Natural killer cell treated with Interleukin-12 subunit alpha and Interleukin-12 subunit beta and Interleukin-15 and Interleukin-18, amount 100 ng/mL, for 72 hours (primary cell): ENCODE results near the gene DPYD. TPM values are rescaled to one million over a fixed set of nuclear protein-coding genes. Genes with fewer than 3 reads are reported as not detected.

Experiments used
- ATAC-seq, 2 donors: fragments of 150-1000 bp; cut with Tn5 transposase in 1 of 2; sonication (Bioruptor Pico), chemical (Tn5 transposase) in 1 of 2; 2 replicates each; pipeline ENCODE4 v1.10.0; 2021
- DNase-seq: peaks from one replicate; pipeline ENCODE4 v3.0.0; 2022; ENCODE audit warnings: low spot score
- H3K27ac Mint-ChIP-seq, 2 donors: 1 replicate in 1 of 2; 2 replicates in 1 of 2; pipeline ENCODE4 v1.8.0; 2022; ENCODE audit warnings: mixed read lengths in 2 of 2, mild to moderate bottlenecking in 1 of 2, moderate library complexity in 1 of 2
- H3K27me3 Mint-ChIP-seq, 2 donors: 1 replicate in 1 of 2; 2 replicates in 1 of 2; pipeline ENCODE4 v1.8.0; 2022; ENCODE audit warnings: mixed read lengths in 2 of 2
- H3K36me3 Mint-ChIP-seq: one replicate; pipeline ENCODE4 v1.8.0; 2022; ENCODE audit warnings: mixed read lengths
- H3K4me1 Mint-ChIP-seq, 2 donors: 1 replicate in 1 of 2; 2 replicates in 1 of 2; pipeline ENCODE4 v1.8.0; 2022; ENCODE audit warnings: low read depth in 2 of 2, mixed read lengths in 2 of 2, mild to moderate bottlenecking in 1 of 2
- H3K4me3 Mint-ChIP-seq: one replicate; pipeline ENCODE4 v1.8.0; 2022; ENCODE audit warnings: mixed read lengths
- H3K9me3 Mint-ChIP-seq: 2 replicates; pipeline ENCODE4 v1.8.0; 2022; ENCODE audit warnings: mixed read lengths
- total RNA-seq, 2 donors: library from RNA; stranded (reverse); gene quantifications; one replicate each; pipeline ENCODE4 v1.2.3, GENCODE V29; 2022

DPYD gene
- total RNA-seq, 2 donors from 2014 or later, result 33.9 to 34.8 TPM

- H3K9me3 Mint-ChIP-seq, result peaks cover 2% of the 10 kb centered on the region
- no peak overlapping the region for H3K27ac Mint-ChIP-seq
- no peaks in the 10 kb centered on the region for H3K4me1 Mint-ChIP-seq
- H3K27me3 Mint-ChIP-seq, result no peaks in the 10 kb centered on the region
- ATAC-seq, result no peak
- no peaks in the 10 kb centered on the region for H3K36me3 Mint-ChIP-seq
- DNase-seq, result no peak
- no peak overlapping the region for H3K4me3 Mint-ChIP-seq
These were observed 469.6 kb downstream of the DPYD start for GRCh38 chr1:97451046-97451826.

- H3K9me3 Mint-ChIP-seq, result no peaks in the 10 kb centered on the region
- no peaks in the 10 kb centered on the region for H3K27me3 Mint-ChIP-seq
- DNase-seq (no peak), ATAC-seq (no peak)
- H3K36me3 Mint-ChIP-seq, result no peaks in the 10 kb centered on the region
- H3K4me3 Mint-ChIP-seq, result no peak overlapping the region
- peaks cover 0 to 3% of the 10 kb centered on the region in 2 donors for H3K4me1 Mint-ChIP-seq
- no peak overlapping the region for H3K27ac Mint-ChIP-seq
These were observed 478.9 kb downstream of the DPYD start for GRCh38 chr1:97441966-97442365.

GRCh38 chr1:97433824-97434177 lies 487.0 kb downstream of the DPYD start:
- Mint-ChIP-seq H3K4me1 (no peaks in the 10 kb centered on the region), H3K36me3 (no peaks in the 10 kb centered on the region), H3K4me3 (no peak overlapping the region), H3K27me3 (no peaks in the 10 kb centered on the region), H3K9me3 (no peaks in the 10 kb centered on the region), H3K27ac (no peak overlapping the region)
- no peak for DNase-seq
- ATAC-seq, result no peak

- Mint-ChIP-seq H3K36me3 (no peaks in the 10 kb centered on the region), H3K27me3 (no peaks in the 10 kb centered on the region), H3K9me3 (no peaks in the 10 kb centered on the region), H3K27ac (no peak overlapping the region), H3K4me3 (no peak overlapping the region), H3K4me1 (no peaks in the 10 kb centered on the region)
- DNase-seq (no peak), ATAC-seq (no peak)
These were observed 487.6 kb downstream of the DPYD start for GRCh38 chr1:97433094-97433823.

GRCh38 chr1:97427371-97427770 lies 493.5 kb downstream of the DPYD start:
- Mint-ChIP-seq H3K9me3 (no peaks in the 10 kb centered on the region), H3K4me1 (peaks cover 3 to 6% of the 10 kb centered on the region in 2 donors), H3K27ac (no peak overlapping the region), H3K36me3 (no peaks in the 10 kb centered on the region), H3K4me3 (no peak overlapping the region), H3K27me3 (no peaks in the 10 kb centered on the region)
- no peak for DNase-seq
- no peak for ATAC-seq

- DNase-seq (no peak), ATAC-seq (no peak)
- peaks cover 6 to 7% of the 10 kb centered on the region in 2 donors for H3K4me1 Mint-ChIP-seq
- no peaks in the 10 kb centered on the region for H3K36me3 Mint-ChIP-seq
- H3K27me3 Mint-ChIP-seq, result no peaks in the 10 kb centered on the region
- no peak overlapping the region for H3K4me3 Mint-ChIP-seq
- no peaks in the 10 kb centered on the region for H3K9me3 Mint-ChIP-seq
- H3K27ac Mint-ChIP-seq, result no peak overlapping the region
These were observed 496.6 kb downstream of the DPYD start for GRCh38 chr1:97424209-97424608.

GRCh38 chr1:97423403-97423802 lies 497.4 kb downstream of the DPYD start:
- Mint-ChIP-seq H3K4me1 (peaks cover 6 to 7% of the 10 kb centered on the region in 2 donors), H3K9me3 (no peaks in the 10 kb centered on the region), H3K27me3 (no peaks in the 10 kb centered on the region), H3K36me3 (no peaks in the 10 kb centered on the region), H3K27ac (no peak overlapping the region), H3K4me3 (no peak overlapping the region)
- DNase-seq (no peak), ATAC-seq (no peak)

GRCh38 chr1:97417661-97418060 lies 503.2 kb downstream of the DPYD start:
- Mint-ChIP-seq H3K27ac (no peak overlapping the region), H3K9me3 (no peaks in the 10 kb centered on the region), H3K4me3 (no peak overlapping the region), H3K4me1 (peaks cover 0 to 6% of the 10 kb centered on the region in 2 donors), H3K27me3 (no peaks in the 10 kb centered on the region), H3K36me3 (no peaks in the 10 kb centered on the region)
- DNase-seq (no peak), ATAC-seq (no peak)

- H3K4me3 Mint-ChIP-seq, result no peak overlapping the region
These were observed 506.0 kb downstream of the DPYD start for GRCh38 chr1:97414682-97415312.

GRCh38 chr1:97412737-97413136 lies 508.1 kb downstream of the DPYD start:
- no peak overlapping the region for H3K4me3 Mint-ChIP-seq
- no peaks in the 10 kb centered on the region for H3K27me3 Mint-ChIP-seq
- DNase-seq (no peak), ATAC-seq (no peak)
- H3K4me1 Mint-ChIP-seq, result peaks cover 0 to 3% of the 10 kb centered on the region in 2 donors
- H3K27ac Mint-ChIP-seq, result no peak overlapping the region
- H3K36me3 Mint-ChIP-seq, result no peaks in the 10 kb centered on the region
- H3K9me3 Mint-ChIP-seq, result no peaks in the 10 kb centered on the region

More at GRCh38 chr1:97414682-97415312, 506.0 kb downstream of the DPYD start:
- Mint-ChIP-seq H3K4me1 (peaks cover 0 to 3% of the 10 kb centered on the region in 2 donors), H3K27ac (no peak overlapping the region), H3K9me3 (no peaks in the 10 kb centered on the region), H3K36me3 (no peaks in the 10 kb centered on the region), H3K27me3 (no peaks in the 10 kb centered on the region)
- no peak for ATAC-seq
- no peak for DNase-seq

- no peak for DNase-seq
- peaks cover 0 to 3% of the 10 kb centered on the region in 2 donors for H3K4me1 Mint-ChIP-seq
- no peaks in the 10 kb centered on the region for H3K9me3 Mint-ChIP-seq
- H3K36me3 Mint-ChIP-seq, result no peaks in the 10 kb centered on the region
- no peak for ATAC-seq
- H3K27me3 Mint-ChIP-seq, result no peaks in the 10 kb centered on the region
- H3K27ac Mint-ChIP-seq, result no peak overlapping the region
- H3K4me3 Mint-ChIP-seq, result no peak overlapping the region
These were observed 508.7 kb downstream of the DPYD start for GRCh38 chr1:97412166-97412565.

GRCh38 chr1:97396463-97396862 lies 524.4 kb downstream of the DPYD start:
- H3K27ac Mint-ChIP-seq, result no peak overlapping the region
- H3K4me3 Mint-ChIP-seq, result no peak overlapping the region
- H3K36me3 Mint-ChIP-seq, result peaks cover 17% of the 10 kb centered on the region
- no peaks in the 10 kb centered on the region for H3K27me3 Mint-ChIP-seq
- H3K9me3 Mint-ChIP-seq, result peaks cover 5% of the 10 kb centered on the region
- no peak for ATAC-seq
- no peak for DNase-seq
- H3K4me1 Mint-ChIP-seq, result peaks cover 0 to 3% of the 10 kb centered on the region in 2 donors

GRCh38 chr1:97392701-97393100 lies 528.1 kb downstream of the DPYD start:
- H3K27ac Mint-ChIP-seq, result no peak overlapping the region
- H3K4me3 Mint-ChIP-seq, result no peak overlapping the region
- H3K4me1 Mint-ChIP-seq, result peaks cover 0 to 3% of the 10 kb centered on the region in 2 donors
- no peaks in the 10 kb centered on the region for H3K9me3 Mint-ChIP-seq
- ATAC-seq (no peak), DNase-seq (no peak)
- H3K27me3 Mint-ChIP-seq, result no peaks in the 10 kb centered on the region
- peaks cover 10% of the 10 kb centered on the region for H3K36me3 Mint-ChIP-seq
